DMS 273 (cell line): ENCODE results near the gene CYP4B1.
"Not testable (repeated sequence)": the region's sequence is repeated elsewhere in the genome, so short reads cannot be mapped to it uniquely, and the experiment has no call there.

Experiments
- DNase-seq: peaks from one replicate; lab custom pipeline; 2025; ENCODE audit not compliant: unreplicated experiment; lab: John Stamatoyannopoulos, UW

CYP4B1 gene

DNA sequence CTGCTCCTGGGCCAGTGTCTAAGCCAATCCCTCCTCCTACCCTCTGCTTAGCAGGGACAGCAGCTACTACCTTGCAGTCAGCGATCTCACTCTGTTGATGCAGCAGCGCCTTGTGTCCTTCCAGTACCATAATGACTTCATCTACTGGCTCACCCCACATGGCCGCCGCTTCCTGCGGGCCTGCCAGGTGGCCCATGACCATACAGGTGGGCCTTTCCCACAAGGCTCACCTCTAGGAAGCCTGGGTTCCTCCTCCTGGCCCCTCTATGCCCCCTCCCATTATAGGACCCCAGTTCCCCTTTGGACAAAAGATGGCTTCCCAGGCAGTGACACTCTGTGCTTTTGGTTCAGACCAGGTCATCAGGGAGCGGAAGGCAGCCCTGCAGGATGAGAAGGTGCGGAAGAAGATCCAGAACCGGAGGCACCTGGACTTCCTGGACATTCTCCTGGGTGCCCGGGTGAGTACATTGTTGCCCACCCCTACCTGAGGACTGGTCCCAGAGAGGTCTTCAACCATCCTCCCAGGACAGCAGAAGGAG is 15.1 kb downstream of the CYP4B1 start:
- DNase-seq = no peak

DNA sequence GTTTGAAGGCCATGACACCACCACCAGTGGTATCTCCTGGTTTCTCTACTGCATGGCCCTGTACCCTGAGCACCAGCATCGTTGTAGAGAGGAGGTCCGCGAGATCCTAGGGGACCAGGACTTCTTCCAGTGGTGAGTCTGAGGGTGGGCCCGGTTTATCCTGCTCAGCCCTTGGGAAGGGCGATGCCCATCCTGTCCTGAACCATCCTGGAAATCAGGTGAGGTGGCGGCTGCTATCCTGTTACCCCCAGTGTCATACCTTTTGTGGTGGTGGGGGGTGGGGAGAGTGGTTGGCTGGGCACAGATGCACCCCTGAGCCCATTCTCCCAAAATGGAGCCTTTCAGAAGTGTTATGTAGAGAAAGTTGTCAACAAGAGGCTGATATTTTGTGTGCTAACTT is 16.3 kb downstream of the CYP4B1 start:
- DNase-seq = no peak

DNA sequence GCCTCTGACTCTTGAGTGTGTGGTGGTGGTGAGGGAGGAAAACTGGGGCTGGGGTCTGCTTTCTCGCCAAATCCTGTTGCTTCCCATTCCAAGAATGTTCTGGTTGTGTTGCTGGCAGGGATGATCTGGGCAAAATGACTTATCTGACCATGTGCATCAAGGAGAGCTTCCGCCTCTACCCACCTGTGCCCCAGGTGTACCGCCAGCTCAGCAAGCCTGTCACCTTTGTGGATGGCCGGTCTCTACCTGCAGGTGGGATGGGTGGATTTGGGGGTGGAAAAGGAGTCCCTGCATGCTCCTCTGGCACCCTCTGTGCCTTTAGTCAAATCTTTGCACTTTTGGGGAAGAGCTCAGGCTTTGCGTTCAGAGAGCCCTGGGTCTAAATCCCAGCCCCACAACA is 18.1 kb downstream of the CYP4B1 start:
- no peak for DNase-seq

DNA sequence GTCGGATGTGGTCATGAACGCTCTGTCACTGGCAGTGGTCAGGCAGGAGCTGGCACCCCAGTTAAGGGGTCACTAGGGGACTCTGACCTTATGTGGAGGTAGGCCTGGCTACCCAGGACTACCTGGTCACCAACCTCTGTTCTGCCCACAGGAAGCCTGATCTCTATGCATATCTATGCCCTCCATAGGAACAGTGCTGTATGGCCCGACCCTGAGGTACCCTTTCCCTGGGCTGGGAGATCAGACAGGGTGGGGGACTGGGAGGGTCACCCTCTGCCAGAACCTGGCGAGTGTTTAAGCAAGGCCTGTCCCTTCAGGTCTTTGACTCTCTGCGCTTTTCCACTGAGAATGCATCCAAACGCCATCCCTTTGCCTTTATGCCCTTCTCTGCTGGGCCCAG is 19.0 kb downstream of the CYP4B1 start:
- no peak for DNase-seq

DNA sequence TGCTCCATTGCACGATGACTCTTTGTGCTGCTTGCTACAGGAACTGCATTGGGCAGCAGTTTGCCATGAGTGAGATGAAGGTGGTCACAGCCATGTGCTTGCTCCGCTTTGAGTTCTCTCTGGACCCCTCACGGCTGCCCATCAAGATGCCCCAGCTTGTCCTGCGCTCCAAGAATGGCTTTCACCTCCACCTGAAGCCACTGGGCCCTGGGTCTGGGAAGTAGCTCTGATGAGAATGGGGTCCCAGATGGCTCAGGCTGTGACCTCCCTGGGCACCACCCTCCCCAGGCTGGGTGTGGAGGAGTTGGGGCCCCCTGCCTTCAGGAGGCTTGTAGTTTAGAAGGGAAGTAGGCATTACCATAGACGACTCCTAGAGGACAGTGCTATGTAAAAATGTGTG is 19.7 kb downstream of the CYP4B1 start:
- DNase-seq = no peak

DNA sequence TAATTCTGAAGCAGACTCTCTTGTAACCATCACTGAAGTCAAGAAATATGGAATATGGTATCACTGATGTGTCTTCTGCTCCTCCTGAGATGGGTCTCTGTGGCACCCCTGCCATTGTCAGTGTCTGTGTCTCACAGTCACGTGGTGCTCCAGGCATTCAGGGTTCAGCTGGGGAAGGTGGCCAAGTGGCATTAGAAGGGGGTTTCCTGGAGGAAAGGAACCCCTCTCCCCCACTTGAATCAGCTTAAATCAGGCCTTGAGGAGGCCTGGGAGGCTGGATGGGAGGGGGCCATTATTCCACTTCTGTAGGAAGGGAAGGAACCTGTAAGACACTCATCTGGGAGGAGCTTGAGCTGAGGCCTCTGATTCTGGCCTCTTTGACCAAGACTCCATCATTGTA is 20.5 kb downstream of the CYP4B1 start:
- DNase-seq = no peak

DNA sequence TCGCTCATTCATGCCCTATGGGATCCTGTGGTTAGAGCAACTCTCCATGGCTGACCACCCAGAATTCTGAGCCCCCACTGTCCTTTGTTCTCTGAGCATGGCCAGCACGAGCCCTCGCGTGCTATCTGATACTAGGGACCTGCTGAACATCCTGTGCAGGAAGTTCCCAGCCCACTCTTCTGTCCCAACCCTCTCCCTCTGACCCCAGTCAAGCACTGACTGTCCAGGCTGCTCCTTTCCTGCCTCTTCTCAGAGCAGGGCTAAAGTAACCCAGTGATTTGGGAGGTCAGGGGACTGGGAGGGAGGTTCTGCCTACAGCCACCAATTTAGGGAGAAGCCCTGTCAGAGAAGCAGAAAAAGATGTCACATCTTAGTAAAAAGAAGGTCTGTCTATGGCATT is 21.2 kb downstream of the CYP4B1 start:
- no peak for DNase-seq

DNA sequence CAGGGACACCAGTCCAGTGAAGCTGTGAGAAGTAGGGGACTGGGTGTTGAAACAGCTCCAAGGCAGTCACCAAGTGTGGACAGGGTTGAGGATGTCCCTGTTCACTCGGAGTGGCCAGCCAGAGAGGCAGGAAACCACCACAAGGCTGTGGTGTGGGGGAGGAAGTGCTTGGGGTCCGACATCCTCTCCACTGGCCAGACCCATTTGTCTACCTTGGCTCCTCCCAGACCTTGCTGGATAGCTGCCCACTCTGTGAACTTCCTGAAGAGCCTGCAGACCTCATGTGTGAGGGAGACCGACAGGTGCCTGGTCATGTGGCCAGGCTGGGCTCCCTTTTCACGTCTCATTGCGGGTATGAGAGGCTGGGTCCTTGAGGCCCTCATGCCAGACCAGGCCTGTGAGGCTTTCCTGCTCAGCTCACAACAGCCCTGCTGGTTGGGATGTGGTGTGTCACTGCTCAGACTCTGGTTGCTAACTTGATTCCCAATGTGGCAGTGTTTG is 21.8 kb downstream of the CYP4B1 start:
- DNase-seq = no peak

DNA sequence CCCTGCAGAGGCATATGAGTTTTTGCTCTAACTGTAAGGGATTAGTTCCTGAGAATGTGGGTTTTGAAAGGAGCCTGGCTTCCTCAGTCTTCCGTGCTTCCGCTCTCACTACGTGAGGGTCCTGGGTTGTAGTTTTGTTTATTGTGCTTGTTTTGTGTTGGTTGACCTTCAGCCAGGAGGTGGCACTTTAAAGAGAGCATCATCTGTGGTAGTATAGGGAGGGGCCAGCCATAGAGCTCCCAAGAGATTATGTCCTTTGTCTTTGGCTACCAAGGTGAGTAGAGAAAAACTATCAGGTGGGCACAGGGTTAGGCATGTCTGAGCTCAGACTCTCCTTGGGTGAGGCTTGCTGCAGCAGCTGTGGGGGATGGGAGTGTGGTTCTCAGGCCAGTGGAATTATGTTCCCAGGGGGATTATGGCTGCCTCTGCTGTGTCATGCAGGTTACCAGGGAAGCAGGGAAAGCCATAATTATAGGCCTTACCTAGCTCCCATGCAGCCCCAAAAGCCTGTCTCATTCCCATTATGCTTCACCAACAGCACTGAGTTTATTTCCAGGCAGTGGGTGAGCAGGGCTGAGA is 23.5 kb downstream of the CYP4B1 start:
- no peak for DNase-seq

DNA sequence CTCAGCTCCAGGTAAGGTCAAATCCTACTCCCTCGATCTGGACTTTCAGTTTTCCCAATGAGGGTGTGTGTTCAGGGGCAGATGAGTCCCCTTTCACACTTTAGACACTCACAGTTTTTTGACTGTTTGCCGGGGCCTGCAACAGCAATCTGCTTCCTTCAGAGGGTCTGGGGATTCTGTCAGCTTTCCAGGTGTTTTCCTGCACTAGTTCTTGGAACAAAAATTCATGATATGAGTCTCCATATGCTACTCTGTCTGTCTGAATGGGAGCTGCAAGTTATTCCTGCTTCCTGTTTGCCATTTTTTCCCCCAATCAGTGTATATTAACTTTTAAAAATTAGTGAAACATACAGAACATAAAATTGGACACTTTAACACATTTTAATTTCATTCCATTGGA is 24.3 kb downstream of the CYP4B1 start:
- no peak for DNase-seq

DNA sequence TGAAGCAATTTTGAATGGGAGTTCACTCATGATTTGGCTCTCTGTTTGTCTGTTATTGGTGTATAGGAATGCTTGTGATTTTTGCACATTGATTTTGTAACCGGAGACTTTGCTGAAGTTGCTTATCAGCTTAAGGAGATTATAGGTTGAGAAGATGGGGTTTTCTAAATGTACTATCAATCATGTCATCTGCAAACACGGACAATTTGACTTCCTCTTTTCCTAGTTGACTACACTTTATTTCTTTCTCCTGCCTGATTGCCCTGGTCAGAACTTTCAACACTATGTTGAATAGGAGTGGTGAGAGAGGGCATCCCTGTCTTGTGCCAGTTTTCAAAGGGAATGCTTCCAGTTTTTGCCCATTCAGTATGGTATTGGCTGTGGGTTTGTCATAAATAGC is 28.0 kb downstream of the CYP4B1 start:
- not testable (repeated sequence) for DNase-seq

DNA sequence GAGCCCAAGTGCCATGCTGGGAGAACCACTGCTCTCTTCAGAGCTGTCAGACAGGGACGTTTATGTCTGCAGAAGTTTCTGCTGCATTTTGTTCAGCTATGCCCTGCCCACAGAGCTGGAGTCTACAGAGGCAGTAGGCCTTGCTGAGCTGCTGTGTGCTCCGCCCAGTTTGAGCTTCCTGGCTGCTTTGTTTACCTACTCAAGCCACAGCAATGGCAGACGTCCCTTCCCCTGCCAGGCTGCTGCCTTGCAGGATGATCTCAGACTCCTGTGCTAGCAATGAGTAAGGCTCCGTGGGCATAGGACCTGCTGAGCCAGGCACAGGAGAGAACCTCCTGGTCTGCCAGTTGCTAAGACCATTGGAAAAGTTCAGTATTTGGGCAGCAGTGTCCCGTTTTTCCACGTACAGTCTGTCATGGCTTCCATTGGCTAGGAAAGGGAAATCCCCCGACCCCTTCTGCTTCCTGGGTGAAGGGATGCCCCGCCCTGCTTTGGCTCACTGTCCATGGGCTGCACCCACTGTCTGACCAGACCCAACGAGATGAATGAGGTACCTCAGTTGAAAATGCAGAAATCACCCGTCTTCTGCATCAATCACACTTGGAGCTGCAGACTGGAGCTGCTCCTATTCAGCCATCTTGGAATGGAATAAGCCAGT is 31.9 kb downstream of the CYP4B1 start:
- DNase-seq = no peak

DNA sequence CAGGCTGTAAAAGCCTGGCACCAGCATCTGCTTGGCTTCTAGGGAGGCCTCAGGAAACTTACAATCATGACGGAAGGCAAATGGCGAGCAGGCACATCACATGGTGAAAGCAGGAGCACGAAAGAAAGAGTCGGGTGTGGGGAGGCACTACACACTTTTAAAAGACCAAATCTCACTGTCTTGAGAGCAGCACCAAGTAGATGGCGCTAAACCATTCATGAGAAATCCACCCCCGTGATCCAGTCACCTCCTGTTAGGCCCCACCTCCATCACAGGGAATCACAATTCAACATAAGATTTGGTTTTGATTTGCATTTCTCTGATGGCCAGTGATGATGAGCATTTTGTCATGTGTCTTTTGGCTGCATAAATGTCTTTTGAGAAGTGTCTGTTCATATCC is 36.6 kb downstream of the CYP4B1 start:
- not testable (repeated sequence) for DNase-seq

DNA sequence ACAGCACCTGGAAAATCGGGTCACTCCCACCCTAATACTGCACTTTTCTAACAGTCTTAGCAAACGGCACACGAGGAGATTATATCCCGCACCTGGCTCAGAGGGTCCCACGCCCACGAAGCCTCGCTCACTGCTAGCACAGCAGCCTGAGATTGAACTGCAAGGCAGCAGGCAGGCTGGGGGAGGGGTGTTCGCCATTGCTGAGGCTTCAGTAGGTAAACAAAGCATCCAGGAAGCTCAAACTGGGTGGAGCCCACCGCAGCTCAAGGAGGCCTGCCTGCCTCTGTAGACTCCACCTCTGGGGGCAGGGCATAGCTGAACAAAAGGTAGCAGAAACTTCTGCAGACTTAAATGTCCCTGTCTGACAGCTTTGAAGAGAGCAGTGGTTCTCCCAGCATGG is 47.5 kb downstream of the CYP4B1 start:
- DNase-seq = not testable (repeated sequence)

DNA sequence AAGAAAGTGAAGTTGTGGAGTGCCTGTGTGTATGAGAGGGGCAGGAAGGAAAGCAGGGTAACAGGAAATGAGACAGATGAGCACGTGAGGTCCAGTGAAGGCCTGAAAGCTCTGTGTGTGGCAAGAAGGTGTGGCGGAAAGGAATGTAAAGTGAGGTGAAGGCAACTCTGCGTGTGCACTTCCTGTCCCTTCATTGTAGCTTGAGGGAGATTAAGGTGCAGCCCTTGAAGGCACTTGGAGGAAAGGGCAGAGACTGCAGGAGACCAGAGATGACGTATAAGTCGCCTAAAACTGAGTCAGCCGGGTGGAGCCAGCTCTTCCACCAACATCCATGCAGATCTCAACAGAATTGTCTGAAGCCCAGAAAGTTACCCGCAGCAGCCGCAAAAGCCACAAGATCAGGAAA is 58.8 kb downstream of the CYP4B1 start:
- not testable (repeated sequence) for DNase-seq

DNA sequence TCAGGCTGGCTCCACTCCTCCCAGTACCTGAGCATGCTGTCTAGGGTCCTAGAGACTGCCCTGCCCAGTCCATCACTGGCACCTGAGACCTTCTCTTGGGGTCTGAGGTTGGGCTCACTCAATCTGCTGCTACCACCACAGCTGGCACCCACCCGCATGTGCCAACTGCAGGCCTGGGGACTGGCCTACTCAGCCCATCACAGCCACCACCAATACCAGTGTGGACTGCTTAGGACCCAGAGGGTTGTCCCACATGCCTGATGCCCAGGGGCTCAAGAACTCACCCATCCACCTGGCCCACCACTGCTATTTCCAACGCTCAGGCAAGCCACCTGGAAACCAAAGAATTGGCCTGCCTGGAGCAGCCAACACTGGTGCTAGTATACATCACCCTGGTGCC is 63.5 kb downstream of the CYP4B1 start:
- DNase-seq = no peak
